GM18526 (cell line): ENCODE data around the gene SBF2.

Experiments
- POLR2A ChIP-seq: IDR thresholded peaks from 3 replicates; pipeline ENCODE4 v1.6.1; 2011; ENCODE audit not compliant: insufficient read length; ENCODE audit errors: extremely low read depth

SBF2 gene

DNA sequence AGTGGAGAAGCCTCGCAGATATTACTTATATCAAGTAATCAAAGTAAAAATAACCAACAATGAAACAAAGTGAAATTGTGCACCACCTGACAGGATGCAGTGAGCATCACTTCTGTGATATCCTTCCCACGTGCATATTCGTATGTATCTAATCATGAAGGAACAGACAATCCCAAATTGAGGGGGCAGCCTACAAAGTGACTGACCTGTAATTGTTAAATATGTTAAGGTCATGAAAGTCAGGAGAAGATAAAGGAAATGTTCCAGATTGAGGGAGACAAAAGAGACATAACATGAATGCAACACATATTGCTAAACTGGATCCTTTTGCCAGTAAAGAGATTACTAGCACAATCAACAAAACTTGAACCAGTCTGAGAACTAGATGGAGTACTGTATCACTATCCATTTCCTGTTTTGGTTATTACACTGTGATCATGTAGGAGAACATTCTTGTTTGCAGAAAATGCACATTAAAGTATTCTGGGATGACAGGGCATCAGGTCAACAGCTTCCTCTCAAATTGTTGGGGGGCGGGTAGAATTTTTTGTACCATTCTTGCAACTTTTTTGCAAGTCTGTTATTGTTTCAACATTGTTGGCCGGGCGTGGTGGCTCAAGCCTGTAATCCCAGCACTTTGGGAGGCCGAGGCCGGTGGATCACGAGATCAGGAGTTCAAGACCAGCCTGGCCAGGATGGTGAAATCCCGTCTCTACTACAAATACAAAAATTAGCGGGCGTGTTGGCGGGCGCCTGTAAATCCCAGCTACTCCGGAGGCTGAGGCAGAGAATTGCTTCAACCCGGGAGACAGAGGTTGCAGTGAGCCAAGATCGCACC, 2.0 kb downstream of the SBF2 start:
- no peak for TF ChIP-seq POLR2A

DNA sequence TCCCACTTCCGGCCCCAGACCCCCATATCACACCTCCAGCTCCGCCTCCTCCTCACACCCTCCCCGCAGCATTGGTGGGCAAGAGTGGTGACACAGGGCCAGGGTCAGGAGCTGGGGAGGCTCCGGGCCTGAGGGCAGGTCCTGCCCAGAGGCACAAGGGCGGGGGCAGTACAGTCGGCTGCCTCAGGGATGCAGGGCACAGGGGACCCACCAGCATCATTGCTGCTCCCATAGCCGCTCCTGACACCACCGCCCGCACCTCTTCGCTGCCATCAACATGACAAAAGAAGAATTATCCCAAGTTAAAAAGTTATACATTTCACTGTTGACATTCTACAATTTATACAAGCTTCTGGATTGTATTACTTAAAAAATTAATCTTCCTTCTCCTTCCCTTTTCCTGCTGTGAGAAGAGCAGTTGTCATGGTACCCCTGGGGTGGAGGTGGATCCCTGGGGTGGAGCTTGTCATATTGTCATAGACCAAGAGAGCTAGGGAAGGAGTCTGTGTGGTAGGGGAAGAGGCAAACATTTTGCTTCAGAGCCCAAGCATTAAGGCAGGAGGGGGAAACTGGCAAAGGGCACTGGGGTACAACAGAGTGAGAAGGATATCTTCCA, 4.1 kb downstream of the SBF2 start:
- TF ChIP-seq POLR2A, result no peak

DNA sequence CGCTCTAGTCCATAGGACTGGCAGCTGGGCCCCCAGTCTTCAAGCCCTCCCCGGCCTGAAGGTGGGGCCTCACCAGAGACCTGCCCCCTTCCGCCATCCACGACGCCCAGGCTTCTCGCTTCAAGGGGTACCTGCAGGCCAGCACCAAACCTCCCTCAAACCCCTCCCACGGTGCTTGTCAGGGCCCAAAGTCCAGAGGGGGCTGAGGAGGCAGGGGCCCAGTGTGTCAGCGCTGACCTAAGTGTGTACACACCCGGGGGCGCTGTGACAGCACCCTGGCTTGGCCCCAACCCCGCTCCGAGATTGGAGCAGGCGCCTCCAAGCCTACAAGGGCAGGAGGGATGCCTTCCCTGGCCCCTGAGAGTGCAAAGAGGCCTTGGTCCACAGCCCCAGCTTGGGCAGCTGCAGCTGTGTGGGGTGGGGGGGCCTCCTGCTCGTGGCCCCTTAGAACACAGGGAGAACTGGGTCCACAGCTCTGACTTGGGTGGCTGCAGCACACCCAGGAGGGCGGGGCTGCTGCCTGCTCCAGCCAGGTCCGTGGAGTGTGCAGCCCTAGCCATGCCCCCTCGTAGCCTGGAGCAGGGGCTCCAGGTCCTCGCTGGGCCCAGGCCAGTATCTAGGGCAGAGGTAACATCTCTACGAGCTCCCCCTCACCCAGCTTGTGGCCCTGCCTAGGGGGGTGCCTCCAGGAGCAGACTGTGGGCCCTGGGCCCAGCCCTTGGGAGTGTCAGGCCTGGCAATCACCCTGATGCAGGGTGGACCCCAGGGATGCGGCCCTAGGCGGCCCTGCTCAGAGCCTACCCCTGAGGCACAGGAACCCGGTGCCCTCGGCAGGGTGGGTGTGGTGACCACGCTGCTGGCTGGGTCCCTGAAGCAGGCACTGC, 4.9 kb downstream of the SBF2 start:
- no peak for TF ChIP-seq POLR2A

DNA sequence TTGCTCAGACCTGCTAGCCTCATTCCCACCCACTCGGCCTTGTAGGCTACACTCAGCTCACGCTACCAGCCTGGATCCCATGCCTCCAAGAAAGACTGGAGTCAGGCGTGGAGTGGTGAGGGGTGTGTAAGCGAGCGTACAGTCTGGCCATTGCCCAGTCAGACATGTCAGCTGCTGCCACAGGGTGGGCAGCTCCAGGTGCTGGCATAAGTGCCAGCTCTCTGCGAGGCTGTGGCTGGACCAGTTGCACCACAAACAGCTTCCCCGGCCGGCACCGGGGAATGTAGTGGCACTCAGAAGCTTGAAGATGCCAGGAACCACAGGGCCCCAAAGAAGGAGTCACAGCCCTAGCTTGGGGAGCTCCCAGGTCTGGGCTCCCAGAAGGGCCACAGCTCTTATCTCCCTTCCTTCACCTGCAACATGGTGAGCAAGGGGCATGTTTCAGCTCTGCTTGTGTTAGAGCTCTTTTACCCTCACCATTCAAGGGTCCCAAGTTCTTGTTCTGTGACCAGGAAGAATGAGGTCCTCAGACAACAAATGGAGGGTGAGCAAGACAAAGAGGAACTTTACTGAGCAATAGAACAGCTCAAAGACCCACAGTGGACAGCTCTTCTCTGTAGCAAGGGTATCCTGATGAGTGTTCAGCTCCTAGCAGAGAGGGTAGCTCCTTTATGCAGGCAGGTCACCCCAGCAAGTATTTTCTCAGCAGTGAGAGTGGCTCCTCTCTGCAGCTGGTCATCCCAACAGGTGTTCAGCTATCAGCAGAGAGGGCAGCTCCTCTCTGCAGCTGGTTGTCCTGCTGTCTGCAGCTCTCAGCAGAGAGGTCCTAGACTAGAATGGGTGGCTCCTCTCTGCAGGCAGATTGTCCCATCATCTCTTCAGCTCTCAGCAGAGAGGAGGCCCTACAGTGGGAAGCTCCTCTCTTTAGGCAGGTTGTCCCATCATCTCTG, 6.0 kb downstream of the SBF2 start:
- no peak for TF ChIP-seq POLR2A

DNA sequence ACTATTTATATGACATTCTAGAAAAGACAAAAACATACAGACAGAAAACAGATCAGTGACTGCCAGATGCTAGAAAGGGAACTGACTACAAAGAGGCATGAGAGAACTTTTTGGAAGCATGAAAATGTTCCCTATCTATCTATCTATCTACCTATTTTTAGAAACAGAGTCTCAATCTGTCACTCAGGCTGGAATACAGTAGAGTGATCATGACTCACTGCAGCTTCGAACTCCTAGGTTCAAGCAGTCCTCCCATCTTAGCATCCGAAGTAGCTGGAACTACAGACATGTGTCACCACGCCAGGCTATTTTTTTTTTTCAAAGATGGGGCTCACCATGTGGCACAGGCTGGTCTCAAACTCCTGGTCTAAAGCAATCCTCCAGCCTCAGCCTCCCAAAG, 6.9 kb downstream of the SBF2 start:
- TF ChIP-seq POLR2A, result no peak

DNA sequence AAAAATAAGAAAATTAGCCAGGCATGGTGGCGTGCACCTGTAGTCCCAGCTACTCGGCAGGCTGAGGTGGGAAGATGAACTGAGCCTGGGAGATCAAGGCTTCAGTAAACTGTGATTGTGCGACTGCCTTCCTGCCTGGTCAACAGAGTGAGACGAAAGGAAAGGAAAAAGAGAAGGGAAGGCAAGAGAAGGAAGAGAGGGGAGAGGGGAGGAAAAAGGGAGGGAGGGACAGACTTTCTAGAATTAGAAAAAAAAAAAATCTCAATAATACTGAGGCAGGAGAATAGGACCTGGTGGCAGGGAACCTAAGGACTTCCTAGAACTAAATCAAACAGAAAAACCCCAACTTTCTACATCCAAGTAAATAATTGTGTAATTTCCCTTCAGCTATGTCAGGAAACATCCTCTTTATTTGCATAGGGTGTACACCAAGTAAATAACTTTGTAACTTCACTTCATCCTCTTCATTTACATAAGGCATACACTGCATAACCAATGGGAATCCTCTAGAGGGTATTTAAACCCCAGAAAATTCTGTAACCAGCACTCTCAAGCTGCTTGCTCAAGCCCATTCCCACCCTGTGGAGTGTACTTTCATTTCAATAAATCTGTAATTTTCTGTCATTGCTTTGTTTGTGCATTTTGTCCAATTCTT, 8.7 kb downstream of the SBF2 start:
- no peak for TF ChIP-seq POLR2A

DNA sequence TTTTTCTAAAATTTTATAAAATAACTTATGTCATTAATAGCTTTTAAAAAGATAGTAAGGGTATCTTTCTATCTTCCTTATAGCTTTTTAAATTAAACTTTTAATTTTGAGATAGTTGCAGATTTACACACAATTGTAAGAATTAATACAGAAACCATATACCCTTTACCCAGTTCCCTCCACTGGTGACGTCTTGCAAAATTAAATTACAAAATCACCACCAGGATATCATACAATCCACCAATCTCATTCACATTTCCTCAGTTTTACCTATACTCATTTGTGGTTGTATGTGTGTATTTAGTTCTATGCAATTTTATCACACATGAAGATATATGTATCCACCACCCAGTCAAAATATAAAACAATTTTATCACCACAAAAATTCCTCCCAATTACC, 10.0 kb downstream of the SBF2 start:
- no peak for TF ChIP-seq POLR2A

DNA sequence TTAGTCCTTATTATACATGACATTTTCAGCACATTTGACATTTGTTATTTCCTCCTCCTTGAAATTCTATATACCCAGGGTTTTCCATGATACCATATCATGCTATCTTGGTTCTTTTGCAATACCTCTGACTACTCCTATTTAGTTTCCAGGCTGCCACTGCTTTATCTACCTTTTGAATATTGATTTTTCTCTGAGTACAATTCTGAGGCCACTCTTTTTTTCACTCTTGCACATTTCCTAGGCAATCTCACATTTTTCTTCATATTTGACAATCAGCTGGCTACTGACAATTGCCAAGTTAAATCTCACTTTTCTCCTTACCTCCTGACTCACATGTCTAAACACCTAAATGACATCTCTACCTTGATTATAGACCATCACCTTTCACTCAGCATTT, 11.9 kb downstream of the SBF2 start:
- no peak for TF ChIP-seq POLR2A

DNA sequence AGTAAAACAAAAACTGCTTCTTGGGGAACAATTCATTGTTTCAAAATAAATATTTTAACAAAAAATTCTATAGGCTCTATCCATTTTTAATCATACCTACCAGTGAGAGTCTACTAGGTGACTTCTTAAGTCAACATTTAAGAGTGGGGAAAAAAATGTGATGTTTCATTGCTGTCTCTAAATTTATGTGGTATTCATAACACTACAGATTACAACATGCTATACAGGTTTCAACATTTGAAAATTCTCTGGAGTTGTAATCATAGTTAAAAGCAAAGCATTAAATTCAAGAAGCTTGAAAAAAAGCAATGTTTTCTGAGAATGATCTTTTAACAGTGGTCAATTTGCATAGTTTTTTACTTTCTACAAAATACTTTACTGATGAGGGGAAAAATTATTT, 18.3 kb downstream of the SBF2 start:
- TF ChIP-seq POLR2A, result no peak

DNA sequence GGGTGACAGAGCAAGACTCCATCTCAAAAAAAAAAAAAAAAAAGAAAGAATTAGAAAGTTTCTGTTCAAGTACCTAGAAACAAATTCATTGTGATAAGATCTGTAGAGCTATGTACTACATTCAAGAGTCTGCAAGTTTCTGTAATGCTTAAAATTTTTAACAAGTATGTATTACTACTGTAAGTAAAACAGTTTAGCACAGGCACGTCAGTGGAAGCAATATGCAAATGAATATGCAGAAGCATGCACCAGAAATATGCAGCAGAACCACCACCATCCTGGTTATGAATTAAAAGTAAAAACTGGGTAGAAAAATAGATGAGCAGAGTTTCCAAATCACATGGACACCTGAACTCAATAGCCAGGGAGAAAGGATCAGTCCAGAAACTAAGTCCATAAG, 19.3 kb downstream of the SBF2 start:
- no peak for TF ChIP-seq POLR2A

DNA sequence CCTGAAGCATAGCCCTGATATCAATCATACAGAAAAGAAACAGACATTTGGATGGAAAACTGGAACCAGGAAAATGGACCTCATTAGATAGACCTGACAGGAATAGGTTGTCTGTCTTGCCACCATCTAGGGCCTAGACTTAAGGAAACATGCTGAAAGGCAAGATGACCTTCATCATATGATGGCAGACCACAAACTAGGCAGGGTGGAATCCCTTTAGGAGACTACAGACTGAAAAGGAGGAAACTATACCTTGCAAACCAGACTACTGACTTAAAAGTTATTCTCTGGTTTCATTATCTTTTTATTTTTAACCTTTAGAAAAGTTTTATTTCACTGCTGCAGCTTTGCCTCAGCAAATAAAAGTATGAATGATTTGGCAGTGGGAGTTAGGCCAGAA, 20.3 kb downstream of the SBF2 start:
- no peak for TF ChIP-seq POLR2A

DNA sequence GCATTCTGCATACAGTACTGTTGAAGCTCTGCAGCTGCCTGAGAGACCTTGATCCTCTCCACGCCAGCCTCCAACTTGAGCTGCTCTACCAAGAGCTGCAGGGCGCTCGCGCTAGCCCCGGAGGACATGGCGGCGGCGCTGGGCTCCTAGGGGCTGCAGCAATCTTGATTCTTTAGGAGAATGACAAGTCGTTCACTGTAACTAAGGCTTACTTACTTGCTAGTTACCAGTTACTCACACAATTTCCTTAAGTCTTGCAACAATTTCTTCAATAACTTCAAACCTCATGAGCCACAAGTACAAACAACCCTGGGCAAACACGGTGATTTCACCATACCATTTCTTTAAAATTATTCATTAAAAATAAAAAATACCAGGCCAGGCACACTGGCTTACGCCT, 21.9 kb downstream of the SBF2 start:
- no peak for TF ChIP-seq POLR2A

DNA sequence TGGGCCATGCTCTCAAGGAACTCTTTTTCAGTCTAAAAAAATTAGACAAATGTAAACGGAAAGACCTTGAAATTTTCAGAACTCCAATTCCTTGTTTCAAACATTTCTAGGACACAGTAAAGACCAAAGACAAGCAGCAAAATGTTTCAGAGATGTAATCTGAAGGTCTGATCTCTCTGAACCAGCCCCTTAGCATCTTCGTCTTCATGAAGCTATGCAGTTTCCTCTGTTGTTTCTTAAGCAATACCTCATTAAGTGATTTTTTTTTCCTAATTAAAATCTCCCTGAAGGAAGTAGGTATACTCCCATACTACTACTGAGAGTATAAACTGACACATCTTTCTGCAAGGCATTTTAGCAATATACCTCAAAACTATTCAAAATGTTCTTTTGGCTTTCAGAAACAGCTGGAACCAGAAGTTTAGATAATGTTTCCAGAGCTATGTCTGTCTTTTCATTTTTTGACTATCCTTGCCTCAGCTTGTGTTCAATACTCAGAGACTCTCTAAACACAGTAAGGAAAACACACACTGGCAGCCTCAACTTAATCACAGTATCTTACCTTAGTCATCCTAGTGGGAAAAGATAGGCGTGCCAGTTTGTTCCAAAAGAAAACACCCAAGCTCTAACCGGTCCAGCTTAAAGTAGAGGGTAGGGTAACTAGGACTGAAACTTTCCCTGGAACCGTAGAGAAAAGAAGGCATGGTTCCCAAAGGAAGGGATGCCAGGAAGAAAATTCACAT, 25.1 kb downstream of the SBF2 start:
- no peak for TF ChIP-seq POLR2A

DNA sequence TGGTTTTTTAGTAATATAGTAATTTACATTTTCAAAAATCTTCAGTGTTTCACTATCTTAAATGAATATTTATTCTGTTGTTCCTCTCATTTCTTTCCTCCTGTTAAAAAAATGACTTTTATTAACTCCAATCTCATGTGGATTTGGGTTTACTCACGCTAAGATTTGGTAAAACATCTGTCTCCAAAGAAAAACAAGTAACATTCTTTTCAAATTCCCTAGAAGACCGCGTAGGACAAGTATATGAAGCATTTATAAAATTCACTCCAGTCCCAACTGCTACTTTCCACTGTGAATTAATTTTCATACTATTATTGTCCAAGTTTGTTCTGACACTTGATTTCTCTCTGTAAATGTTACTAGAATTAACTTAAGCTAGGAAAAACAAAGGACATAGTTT, 26.2 kb downstream of the SBF2 start:
- no peak for TF ChIP-seq POLR2A
